ENCODE results near the gene TSPAN33.
"Not testable (repeated sequence)": the region's sequence is repeated elsewhere in the genome, so short reads cannot be mapped to it uniquely, and the experiment has no call there.

Gene TSPAN33

GRCh38 chr7:129170441-129171021, 26.0 kb downstream of the TSPAN33 start:
- DNase-seq = no peak

- not testable (repeated sequence) for DNase-seq
Measured at GRCh38 chr7:129173861-129174260, 29.4 kb downstream of the TSPAN33 start.

GRCh38 chr7:129176916-129177710, 32.6 kb downstream of the TSPAN33 start:
- no peak for DNase-seq

- DNase-seq = no peak
Measured at GRCh38 chr7:129184981-129185670, 40.6 kb downstream of the TSPAN33 start.

- DNase-seq = no peak
Measured at GRCh38 chr7:129186749-129187260, 42.3 kb downstream of the TSPAN33 start.

- DNase-seq = no peak
Measured at GRCh38 chr7:129187681-129188371, 43.3 kb downstream of the TSPAN33 start.

GRCh38 chr7:129188372-129188891, 43.9 kb downstream of the TSPAN33 start, which contains the start of gene SMO:
TSS of gene SMO (plus strand) at chr7:129188633. CDS start at chr7:129189152, 519 bp downstream.
- DNase-seq = no peak

GRCh38 chr7:129188892-129189660, 44.6 kb downstream of the TSPAN33 start:
- no peak for DNase-seq

- no peak for DNase-seq
Measured at GRCh38 chr7:129189661-129190310, 45.3 kb downstream of the TSPAN33 start.

GRCh38 chr7:129191272-129191671, 46.8 kb downstream of the TSPAN33 start:
- DNase-seq = no peak

- no peak for DNase-seq
Measured at GRCh38 chr7:129193892-129194291, 49.4 kb downstream of the TSPAN33 start.

- no peak for DNase-seq
Measured at GRCh38 chr7:129197771-129198170, 53.3 kb downstream of the TSPAN33 start.

GRCh38 chr7:129199406-129199805, 54.9 kb downstream of the TSPAN33 start:
- DNase-seq = no peak

GRCh38 chr7:129202058-129202777, 57.7 kb downstream of the TSPAN33 start:
- DNase-seq = no peak

- no peak for DNase-seq
Measured at GRCh38 chr7:129203050-129203741, 58.7 kb downstream of the TSPAN33 start.

GRCh38 chr7:129205126-129205818, 60.8 kb downstream of the TSPAN33 start:
- DNase-seq = no peak

GRCh38 chr7:129205987-129206785, 61.7 kb downstream of the TSPAN33 start:
- DNase-seq = no peak

GRCh38 chr7:129208667-129209066, 64.2 kb downstream of the TSPAN33 start:
- no peak for DNase-seq
